Parathyroid adenoma (tissue), 2 donors: ENCODE data around the gene ZYX.

Source experiments
- H2AFZ ChIP-seq: fragments of 300-600 bp; sonication (generic); one replicate; pipeline ENCODE4 v1.7.0; 2017; ENCODE audit warnings: antibody characterized with exemption, mild to moderate bottlenecking
- H3K27ac ChIP-seq: fragments of 300-600 bp; sonication (generic); one replicate; pipeline ENCODE4 v1.7.0; 2017
- H3K27me3 ChIP-seq: fragments of 300-600 bp; sonication (generic); one replicate; pipeline ENCODE4 v1.7.0; 2017; ENCODE audit warnings: low read length; ENCODE audit not compliant: control insufficient read depth, insufficient read depth
- H3K36me3 ChIP-seq: fragments of 300-600 bp; sonication (generic); one replicate; pipeline ENCODE4 v1.7.0; 2017; ENCODE audit warnings: low read length; ENCODE audit not compliant: control insufficient read depth, insufficient read depth
- H3K4me1 ChIP-seq: fragments of 300-600 bp; sonication (generic); one replicate; pipeline ENCODE4 v1.7.0; 2017; ENCODE audit warnings: control low read depth
- H3K4me2 ChIP-seq: fragments of 300-600 bp; sonication (generic); one replicate; pipeline ENCODE4 v1.7.0; 2017; ENCODE audit warnings: low read length
- H3K4me3 ChIP-seq: fragments of 300-600 bp; sonication (generic); one replicate; pipeline ENCODE4 v1.7.0; 2017; ENCODE audit warnings: low read depth, low read length
- H3K79me2 ChIP-seq: fragments of 300-600 bp; sonication (generic); one replicate; pipeline ENCODE4 v1.7.0; 2017; ENCODE audit warnings: control low read depth
- H3K9ac ChIP-seq: fragments of 300-600 bp; sonication (generic); one replicate; pipeline ENCODE4 v1.7.0; 2017; ENCODE audit warnings: mild to moderate bottlenecking
- H3K9me3 ChIP-seq: fragments of 300-600 bp; sonication (generic); one replicate; pipeline ENCODE4 v1.7.0; 2017; ENCODE audit warnings: low read length; ENCODE audit not compliant: control insufficient read depth
- TF ChIP-seq, protein P1 (sequence below): fragments of 300-600 bp; sonication (generic); IDR thresholded peaks from one replicate; pipeline ENCODE4 v1.7.0; 2017; ENCODE audit warnings: antibody characterized with exemption, mild to moderate bottlenecking
- donor health status: primary hyperparathyroidism.

The ZYX gene

DNA sequence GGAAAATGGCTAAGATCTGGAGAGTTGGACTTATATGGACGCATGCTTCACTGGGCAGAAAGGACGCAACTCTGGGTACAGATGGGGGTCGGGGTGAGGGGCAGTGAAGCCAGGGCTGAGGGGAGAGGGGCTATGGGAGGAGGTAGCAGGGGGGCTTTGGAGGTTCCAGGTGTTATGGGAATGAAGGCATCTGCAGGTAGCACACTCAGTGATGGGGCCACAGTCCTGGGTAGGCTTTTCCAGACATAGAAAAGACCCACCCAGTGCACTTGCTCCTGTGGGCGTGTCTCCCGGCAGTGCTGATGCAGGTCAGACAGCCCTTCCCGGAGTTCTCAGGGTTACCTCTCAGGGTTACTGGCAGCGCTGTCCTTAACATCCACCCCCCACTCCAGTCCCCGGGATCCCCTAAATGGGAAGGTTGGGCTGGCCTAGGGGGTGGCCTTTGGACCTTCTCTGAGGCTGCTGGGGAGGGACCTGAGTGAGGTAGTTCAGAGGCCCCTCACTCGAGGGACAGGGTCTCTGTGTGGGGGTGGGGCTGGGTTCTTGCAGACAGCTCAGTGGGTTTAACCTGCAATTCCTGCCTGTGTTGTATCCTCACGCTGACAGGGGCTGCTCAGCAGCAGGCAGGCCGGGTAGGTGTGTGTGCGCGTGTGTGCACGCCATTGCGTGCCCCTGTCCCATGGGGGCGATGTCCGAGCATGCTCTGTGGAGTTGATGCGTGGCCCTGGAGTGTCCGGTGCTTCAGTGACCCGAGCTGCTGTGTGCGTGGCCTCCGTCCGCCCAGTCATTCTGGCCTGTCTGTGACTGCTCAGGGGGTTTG lies 6.2 kb downstream of the ZYX start:
- Histone ChIP-seq H3K79me2 (peaks cover under 1% of the 10 kb centered on the region), H3K4me2 (peak overlapping the region; percentile 75), H3K36me3 (no peaks in the 10 kb centered on the region), H3K27ac (peak overlapping the region; percentile 54), H3K9me3 (no peaks in the 10 kb centered on the region), H3K27me3 (no peaks in the 10 kb centered on the region), H2AFZ (no peak overlapping the region), H3K4me3 (peak overlapping the region; percentile 25), H3K4me1 (peaks cover 26% of the 10 kb centered on the region), H3K9ac (no peak overlapping the region)
- TF ChIP-seq, protein P1, sequence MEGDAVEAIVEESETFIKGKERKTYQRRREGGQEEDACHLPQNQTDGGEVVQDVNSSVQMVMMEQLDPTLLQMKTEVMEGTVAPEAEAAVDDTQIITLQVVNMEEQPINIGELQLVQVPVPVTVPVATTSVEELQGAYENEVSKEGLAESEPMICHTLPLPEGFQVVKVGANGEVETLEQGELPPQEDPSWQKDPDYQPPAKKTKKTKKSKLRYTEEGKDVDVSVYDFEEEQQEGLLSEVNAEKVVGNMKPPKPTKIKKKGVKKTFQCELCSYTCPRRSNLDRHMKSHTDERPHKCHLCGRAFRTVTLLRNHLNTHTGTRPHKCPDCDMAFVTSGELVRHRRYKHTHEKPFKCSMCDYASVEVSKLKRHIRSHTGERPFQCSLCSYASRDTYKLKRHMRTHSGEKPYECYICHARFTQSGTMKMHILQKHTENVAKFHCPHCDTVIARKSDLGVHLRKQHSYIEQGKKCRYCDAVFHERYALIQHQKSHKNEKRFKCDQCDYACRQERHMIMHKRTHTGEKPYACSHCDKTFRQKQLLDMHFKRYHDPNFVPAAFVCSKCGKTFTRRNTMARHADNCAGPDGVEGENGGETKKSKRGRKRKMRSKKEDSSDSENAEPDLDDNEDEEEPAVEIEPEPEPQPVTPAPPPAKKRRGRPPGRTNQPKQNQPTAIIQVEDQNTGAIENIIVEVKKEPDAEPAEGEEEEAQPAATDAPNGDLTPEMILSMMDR = no peak

DNA sequence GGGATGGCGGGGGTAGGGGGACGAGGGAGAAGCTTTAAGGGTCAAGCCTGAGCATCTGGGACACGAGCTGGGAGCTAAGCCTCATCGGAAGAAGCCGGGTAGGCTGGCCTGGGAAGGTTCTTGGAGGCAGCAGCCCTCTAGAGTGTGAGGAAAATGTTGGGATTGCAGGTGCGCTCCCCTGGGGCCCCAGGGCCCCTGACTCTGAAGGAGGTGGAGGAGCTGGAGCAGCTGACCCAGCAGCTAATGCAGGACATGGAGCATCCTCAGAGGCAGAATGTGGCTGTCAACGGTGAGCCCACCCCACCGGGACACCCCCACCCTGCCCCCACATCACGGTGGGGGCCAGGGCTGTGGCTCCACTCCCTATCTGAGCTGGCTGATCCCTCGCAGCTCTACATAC lies 6.9 kb downstream of the ZYX start:
- Histone ChIP-seq H3K27ac (no peak overlapping the region), H3K4me1 (peaks cover 24% of the 10 kb centered on the region), H3K27me3 (no peaks in the 10 kb centered on the region), H3K36me3 (no peaks in the 10 kb centered on the region), H3K79me2 (no peaks in the 10 kb centered on the region), H3K9me3 (no peaks in the 10 kb centered on the region), H3K9ac (no peak overlapping the region), H2AFZ (no peak overlapping the region), H3K4me3 (no peak overlapping the region), H3K4me2 (no peak overlapping the region)
- TF ChIP-seq, protein P1 = no peak

DNA sequence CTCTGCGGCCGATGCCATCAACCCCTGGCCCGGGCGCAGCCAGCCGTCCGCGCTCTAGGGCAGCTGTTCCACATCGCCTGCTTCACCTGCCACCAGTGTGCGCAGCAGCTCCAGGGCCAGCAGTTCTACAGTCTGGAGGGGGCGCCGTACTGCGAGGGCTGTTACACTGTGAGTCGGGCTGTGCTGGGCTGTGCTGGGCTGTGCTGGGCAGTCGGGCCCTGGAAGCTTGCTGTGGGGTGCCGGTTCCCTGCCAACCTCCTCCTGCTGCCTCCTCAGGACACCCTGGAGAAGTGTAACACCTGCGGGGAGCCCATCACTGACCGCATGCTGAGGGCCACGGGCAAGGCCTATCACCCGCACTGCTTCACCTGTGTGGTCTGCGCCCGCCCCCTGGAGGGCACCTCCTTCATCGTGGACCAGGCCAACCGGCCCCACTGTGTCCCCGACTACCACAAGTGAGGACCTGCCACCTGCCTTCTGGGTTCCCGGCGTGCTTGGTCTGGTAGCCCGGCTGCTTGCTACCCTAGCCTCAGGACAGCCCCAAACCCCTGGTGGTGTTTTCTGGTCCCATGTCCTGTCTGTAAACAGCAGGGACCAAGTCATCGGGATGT lies 7.5 kb downstream of the ZYX start:
- H3K4me3 ChIP-seq = no peak overlapping the region
- no peaks in the 10 kb centered on the region for H3K79me2 ChIP-seq
- H3K27ac ChIP-seq = no peak overlapping the region
- no peaks in the 10 kb centered on the region for H3K27me3 ChIP-seq
- H2AFZ ChIP-seq = no peak overlapping the region
- H3K4me2 ChIP-seq = no peak overlapping the region
- H3K9ac ChIP-seq = no peak overlapping the region
- TF ChIP-seq, protein P1 = no peak
- no peaks in the 10 kb centered on the region for H3K9me3 ChIP-seq
- H3K4me1 ChIP-seq = peaks cover 28% of the 10 kb centered on the region
- H3K36me3 ChIP-seq = no peaks in the 10 kb centered on the region

DNA sequence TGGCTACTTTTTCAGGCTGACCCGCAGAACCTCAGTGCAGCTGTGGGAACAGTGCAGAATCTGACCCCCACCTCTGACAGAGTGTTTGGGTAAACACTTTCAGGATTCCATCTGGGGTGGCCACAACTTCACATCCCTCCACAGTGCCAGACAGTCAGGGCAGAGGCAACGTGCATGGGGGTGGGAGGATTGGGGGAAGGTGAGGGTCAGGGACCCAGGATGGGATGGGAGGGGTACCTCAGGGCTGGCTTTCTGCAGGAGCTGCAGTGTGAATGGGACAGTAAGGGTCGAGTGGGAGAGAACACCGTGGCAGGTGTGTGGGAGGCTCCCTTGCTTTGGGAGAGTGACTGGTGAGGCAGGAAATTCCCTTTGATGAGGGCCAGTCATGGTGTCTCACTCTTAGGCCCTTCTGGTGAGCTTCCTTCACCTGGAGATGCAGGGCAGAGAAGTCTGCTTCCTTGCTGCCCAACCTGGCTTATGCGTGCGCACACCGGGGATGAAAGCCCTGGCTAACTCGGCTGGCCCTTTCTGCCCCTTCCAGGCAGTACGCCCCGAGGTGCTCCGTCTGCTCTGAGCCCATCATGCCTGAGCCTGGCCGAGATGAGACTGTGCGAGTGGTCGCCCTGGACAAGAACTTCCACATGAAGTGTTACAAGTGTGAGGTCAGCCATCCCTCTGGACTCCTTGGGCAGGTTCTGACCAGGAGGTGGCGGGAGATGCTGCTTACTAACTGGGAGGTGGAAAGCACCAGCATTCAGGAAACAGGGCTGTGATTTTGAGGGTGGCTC lies 8.4 kb downstream of the ZYX start:
- no peak overlapping the region for H3K9ac ChIP-seq
- no peak overlapping the region for H2AFZ ChIP-seq
- TF ChIP-seq, protein P1 = peak; percentile 13
- no peak overlapping the region for H3K4me3 ChIP-seq
- H3K36me3 ChIP-seq = no peaks in the 10 kb centered on the region
- peak overlapping the region; percentile 24 for H3K27ac ChIP-seq
- peaks cover 22% of the 10 kb centered on the region for H3K4me1 ChIP-seq
- H3K27me3 ChIP-seq = no peaks in the 10 kb centered on the region
- no peak overlapping the region for H3K4me2 ChIP-seq
- no peaks in the 10 kb centered on the region for H3K9me3 ChIP-seq
- no peaks in the 10 kb centered on the region for H3K79me2 ChIP-seq
